HG03097 (cell line): ENCODE results near the gene LAMA3.

Experiments
- ATAC-seq: cut with Tn5 transposase; IDR thresholded peaks from one replicate; pipeline ENCODE4 v1.9.1; 2021; ENCODE audit not compliant: unreplicated experiment, low FRiP score

LAMA3 gene

GRCh38 chr18:23669202-23669766 lies 20.0 kb upstream of the LAMA3 start:
- ATAC-seq: no peak

GRCh38 chr18:23669804-23670405 lies 19.3 kb upstream of the LAMA3 start:
- ATAC-seq: no peak

GRCh38 chr18:23671564-23671963 lies 17.7 kb upstream of the LAMA3 start:
- ATAC-seq: no peak

DNA sequence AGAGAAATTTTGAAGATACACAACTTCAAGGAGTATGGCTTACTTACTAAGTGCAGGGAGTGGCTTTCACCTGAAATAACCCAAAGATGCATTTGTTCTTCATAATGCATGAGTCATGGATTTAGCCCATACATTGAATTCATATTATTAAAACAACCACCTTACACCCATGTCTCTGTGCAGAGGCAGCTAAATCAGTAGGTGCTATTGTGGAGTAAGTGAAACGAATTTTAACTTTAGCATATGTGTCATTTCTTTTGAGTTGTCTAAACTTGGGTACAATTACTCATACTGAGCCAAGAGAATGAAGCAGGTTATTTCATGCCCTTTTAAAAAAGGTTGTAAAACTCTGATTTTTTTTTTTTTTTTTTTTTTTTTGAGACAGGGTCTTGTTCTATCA lies 15.5 kb upstream of the LAMA3 start:
- no peak for ATAC-seq

DNA sequence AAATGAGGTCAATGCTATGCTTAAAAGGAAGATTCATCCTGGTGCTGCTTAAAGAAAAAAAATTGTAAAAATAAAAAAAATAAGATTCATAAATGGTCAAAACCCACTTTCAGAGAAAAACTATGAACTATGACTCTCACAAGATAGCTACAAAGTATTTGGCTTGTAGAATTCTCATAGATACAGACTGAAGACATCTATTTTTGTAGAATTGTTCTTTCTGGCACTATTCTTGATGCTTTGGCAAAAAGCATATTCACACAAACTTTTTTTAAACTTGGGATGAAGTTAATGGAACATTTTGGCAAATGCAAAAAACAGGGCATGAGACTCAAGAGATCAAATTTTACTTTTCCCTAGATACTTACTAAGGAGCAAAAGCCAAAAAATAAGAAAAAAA lies 14.0 kb upstream of the LAMA3 start:
- ATAC-seq: no peak

GRCh38 chr18:23675896-23676295 lies 13.4 kb upstream of the LAMA3 start:
- ATAC-seq: no peak

GRCh38 chr18:23682045-23682444 lies 7.2 kb upstream of the LAMA3 start:
- no peak for ATAC-seq

DNA sequence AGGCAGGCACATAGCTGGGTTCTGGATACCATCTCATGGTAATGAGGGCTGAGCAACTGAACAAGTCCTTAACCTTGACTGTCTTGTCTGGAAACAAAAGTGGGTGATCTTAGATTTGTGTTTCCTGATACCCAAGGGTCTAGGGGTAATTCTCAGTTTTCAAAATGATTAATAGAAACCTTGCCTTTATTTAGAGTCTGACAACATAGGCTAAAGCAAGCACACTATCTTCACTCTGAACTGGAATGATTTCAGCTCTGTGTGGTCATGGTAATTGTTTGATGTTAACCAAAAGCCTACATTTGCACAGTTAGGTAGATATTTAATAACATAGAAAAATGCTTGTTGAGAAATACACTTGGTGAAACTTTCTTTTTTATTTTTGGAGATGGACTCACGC lies 6.8 kb upstream of the LAMA3 start:
- no peak for ATAC-seq

DNA sequence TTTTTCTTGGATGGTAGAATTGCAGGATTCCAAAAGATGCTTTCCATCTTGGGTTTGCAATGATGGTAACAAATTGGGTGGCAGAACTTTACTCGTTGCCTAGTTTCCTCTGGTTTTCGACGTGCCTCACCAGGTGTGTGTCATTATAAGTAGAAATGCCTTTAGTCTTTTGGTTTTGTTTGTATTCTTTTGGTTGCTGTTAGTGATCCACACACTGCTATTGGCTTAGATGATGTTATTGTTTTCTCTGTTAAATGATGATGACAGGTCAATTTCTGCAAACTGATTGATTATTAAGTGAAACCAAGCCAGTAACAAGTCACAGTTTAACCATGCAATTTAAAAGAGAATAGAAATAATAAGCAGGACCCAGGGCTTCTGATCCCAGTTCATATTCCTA lies 6.1 kb upstream of the LAMA3 start:
- ATAC-seq: no peak

- ATAC-seq: no peak
Observed at GRCh38 chr18:23683671-23684070, 5.6 kb upstream of the LAMA3 start.

- no peak for ATAC-seq
Observed at GRCh38 chr18:23684515-23685197, 4.6 kb upstream of the LAMA3 start.

GRCh38 chr18:23688528-23688927 lies 725 bp upstream of the LAMA3 start:
- no peak for ATAC-seq

DNA sequence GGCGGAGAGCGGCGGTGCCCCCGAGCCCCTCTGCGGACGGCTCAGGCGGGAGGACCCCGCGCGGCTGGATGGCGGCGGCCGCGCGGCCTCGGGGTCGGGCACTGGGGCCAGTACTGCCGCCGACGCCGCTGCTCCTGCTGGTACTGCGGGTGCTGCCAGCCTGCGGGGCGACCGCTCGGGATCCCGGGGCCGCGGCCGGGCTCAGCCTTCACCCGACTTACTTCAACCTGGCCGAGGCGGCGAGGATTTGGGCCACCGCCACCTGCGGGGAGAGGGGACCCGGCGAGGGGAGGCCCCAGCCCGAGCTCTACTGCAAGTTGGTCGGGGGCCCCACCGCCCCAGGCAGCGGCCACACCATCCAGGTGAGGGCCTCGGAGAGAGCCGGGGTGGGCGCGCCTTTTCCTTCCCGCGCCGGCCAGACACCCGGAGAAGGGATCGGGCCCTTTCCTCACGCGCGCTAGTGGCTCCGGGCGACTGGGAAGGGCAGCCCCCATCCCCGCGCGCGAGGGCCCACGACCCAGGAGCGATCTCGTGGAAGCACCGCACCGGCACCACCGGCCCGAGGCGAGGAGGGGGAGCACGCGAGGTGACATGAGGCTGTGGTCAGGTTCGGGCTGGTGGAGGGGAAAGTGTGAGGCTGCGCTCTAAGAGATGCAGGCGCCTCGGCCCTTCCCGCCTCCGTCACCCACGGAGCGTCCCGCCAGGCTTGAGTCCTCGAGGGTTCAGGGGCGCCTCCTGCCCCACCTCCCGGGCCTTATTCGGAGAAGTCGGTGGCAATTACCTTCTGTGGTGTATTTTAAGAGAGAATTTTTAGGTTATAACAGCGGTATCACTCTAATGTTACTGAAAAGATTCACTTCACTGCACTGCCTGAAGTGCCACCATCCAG lies 607 bp downstream of the LAMA3 start:
- ATAC-seq: no peak

DNA sequence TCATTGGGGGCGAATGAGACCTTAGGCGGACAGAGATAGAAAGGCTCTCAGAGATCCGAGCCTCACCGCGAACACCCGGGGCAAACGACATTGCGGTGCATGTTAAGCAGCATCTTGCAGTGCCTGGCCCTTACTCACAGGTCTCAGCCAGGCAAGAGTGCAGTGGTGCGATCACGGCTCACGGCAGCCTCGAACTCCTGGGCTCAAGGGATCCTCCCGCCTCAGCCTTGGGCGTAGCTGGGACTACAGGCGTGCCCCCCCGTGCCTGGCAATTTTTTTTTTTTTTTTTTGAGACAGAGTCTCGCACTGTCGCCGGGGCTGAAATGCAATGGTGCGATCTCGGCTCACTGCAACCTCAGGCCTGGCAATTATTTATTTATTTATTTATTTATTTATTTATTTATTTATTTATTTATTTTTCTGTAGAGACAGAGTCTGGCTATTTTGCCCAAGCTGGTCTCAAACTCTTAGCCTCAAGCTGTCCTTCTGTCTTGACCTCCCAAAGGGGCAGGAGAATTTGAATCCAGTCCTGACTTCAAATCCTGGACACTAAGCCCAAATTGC lies 1.3 kb downstream of the LAMA3 start:
- ATAC-seq: no peak

DNA sequence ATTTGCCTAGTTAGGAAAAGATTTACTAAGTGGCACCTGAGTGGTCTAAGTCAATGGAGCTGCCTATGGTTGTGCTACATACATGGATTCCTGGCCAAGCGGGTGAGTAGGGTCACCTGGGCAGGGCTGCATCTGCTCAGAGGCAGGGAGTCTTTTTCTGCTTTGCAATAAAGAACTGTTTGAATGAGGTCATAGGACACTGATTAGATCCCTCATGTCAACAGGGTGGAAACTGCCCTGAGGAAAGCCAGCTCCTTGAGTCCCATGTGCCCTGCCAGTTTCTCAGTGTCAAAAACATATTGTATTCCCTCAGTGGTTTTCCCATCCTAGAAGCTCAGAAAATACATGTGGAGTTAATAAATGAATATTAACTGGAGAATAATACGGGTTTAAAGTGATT lies 4.6 kb downstream of the LAMA3 start:
- no peak for ATAC-seq

DNA sequence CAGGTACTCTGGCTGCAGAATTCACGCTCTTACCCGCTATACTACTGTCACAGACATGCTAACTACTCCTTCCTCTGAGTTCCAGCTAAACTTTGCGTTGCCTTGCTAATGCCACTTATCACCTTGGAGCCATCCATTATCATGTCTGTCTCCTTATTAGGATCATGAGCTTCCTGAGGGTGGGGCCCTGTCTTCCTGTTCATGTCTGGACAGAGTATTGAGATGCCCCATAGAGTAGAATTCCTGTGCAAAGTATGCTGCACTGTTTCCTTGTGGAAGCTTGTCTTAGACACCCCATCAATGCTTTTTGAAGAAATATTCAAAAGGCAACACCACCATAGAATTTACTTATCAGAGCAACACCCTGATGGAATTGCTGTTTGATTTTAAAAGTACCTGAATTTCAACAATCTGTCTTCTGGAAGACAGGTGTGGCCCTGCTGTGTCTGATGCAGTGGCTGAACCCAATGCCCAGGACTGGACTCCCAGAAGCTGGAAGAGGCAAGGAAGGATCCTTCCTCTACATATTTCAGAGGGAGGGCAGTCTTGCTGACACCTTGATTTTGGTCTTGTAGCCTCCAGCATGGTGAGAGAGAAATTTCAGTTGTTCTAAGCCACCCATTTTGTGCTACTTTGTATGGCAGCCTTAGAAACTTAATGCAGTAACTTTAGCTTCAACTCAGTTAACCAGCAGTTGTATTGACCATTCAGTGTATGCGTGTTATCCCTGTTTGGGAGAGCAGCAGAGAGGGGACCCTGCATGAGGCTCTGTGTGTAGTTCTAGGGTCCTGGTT lies 5.6 kb downstream of the LAMA3 start:
- ATAC-seq: no peak

GRCh38 chr18:23701017-23701416 lies 11.8 kb downstream of the LAMA3 start:
- no peak for ATAC-seq

GRCh38 chr18:23701544-23702064 lies 12.4 kb downstream of the LAMA3 start:
- ATAC-seq: no peak

DNA sequence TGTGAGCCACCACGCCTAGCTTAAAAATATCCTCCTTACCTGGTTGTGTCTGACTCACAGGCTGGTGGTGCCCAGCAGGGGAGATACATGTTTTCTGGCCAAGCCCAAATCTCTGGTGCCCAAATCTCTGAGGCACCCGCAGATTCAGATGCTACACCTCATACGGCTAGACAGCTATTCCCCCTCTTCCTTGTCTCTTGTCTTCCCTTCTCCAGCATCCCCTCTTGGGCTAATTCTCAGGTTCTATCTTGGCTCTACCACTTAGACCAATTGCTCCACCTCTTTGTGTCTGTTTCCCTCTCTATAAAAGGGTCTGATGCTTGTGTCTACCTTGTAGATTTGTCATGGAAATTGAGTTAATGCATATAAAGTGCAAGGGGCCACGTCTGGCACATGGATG lies 13.4 kb downstream of the LAMA3 start:
- no peak for ATAC-seq
